ELR (cell line): ENCODE results near the gene FBXO30.

Experiments used
- DNase-seq: peaks from one replicate; pipeline ENCODE4 v3.0.0-alpha.2; 2015; ENCODE audit warnings: low read depth

The FBXO30 gene, protein sequence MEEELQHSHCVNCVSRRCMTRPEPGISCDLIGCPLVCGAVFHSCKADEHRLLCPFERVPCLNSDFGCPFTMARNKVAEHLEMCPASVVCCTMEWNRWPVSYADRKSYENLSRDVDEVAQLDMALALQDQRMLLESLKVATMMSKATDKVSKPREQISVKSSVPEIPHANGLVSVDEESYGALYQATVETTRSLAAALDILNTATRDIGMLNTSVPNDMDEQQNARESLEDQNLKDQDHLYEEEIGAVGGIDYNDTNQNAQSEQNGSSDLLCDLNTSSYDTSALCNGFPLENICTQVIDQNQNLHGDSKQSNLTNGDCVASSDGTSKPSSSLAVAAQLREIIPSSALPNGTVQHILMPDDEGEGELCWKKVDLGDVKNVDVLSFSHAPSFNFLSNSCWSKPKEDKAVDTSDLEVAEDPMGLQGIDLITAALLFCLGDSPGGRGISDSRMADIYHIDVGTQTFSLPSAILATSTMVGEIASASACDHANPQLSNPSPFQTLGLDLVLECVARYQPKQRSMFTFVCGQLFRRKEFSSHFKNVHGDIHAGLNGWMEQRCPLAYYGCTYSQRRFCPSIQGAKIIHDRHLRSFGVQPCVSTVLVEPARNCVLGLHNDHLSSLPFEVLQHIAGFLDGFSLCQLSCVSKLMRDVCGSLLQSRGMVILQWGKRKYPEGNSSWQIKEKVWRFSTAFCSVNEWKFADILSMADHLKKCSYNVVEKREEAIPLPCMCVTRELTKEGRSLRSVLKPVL

DNA sequence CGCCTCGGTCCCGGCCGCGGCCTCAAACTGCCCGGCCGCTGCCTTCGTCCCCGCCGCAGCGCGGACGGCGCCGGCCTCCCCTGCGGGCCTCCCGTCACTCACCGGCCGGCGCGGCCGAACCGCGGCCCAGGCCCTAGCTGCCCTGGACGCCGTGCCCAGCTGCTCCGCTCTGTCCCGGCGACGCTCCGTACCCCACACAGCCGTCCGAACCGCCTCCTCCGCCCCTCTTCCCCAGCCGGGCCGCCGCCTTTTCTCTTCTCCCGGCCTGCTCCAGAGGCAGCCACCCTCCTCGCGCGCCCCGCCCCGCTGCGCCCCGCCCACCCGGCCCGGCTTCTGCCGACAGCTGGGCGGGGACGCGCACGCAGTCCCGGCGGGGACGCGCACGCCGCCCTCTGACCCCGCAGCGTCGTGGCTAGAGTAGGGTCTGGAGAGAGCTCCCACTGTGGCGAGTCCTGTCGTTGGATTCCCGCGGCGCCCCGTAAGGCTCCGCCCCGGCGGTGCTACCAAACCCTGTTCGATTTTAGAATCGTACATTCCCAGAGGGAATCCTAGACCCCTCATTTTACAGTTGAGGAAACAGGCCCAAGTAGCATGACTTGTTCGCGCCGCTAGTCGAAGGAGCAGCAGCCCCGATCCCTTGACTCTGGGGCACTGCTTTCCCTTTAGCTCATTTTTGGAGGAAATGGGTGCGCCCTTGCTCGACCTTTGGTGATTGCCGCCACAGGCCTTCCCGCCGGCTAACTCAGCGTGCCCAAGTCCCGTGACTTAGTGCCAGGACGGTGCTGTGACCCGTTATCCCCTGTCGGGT is at the start of gene FBXO30:
Gene FBXO30, minus strand, starts transcription at position 295 of the 808 bp plus-strand sequence. CDS start 8,390 bp downstream, outside the sequence.
- peak; percentile 89 for DNase-seq

DNA sequence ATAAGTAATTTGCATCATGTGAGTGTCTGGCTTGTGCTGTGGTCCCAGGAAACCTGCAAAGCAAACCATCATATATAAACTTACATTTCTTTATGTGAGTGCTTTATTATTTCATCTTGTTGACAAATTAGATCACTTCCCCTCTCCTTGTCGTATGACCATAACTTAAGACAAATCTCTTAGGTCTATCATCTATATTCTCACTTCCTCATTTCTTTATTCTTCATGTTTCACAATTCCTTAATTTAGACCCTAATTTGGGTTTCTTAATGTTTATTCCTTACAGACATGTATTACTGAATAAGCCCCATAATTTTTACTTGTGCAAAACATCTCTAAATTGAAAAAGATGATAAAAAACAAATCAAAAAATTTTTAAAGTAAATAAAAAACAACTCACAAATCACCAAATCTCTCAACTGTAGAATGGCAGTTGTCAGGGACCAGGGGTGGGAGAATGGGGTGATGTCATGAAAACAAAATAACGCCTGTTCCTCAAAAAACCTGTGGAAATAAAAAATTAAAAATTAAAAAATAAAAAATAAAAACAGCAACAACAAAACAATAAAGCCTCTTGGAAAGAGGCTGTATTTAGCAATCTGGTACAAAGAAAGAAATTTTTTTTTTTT is 49.5 kb upstream of the FBXO30 start:
- no peak for DNase-seq

DNA sequence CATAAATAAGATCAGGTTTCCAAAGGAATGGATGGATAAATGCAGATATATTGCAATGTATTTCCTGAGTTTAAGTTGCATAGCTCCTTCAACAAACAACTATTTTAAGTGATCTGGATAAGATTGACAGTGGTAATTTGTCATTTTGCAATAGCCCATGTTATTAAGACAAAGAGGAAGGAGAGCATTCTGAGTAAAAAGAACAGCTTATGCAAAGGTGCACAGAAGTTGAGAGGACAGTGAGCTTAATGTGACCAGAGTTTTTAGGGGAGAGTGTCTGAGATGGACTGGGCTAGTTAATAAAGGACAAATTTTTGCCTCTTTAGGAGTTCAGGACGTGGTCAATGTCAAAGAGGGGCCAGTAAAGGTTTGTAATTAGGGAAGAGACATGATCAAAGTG is 48.8 kb upstream of the FBXO30 start:
- DNase-seq = no peak

DNA sequence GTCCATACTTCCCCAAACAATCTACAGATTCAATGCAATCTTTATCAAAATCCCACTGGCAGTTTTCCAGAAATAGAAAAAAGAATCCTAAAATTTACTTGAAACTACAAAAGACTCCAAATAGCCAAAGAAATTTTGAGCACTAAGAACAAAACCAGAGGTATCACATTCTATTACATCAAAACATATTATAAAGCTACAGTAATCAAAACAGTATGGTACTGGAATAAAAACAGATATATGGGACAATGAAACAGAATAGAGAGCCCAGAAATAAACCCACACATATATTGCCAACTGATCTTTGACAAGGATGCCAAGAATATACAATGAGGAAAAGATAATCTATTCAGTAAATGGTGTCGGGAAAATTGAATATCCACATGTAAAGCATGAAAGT is 46.0 kb upstream of the FBXO30 start:
- no peak for DNase-seq

DNA sequence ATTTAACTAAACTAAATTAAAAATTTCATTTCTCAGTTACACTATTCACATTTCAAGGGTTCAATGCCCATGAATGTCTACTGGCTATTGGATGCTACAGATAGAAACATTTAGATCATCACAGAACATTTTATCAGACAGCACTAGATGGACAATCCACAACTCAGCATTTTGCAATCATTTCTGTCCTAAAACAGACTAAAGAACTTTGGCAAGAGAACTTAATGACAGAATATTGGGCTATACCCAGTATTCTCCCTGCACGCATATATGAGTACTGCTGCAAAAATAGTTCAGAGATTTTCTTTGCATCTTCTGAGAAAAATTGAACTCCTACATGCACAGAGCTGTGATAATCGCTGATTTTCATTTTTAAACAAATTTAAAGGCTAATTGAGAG is 36.1 kb upstream of the FBXO30 start:
- no peak for DNase-seq

DNA sequence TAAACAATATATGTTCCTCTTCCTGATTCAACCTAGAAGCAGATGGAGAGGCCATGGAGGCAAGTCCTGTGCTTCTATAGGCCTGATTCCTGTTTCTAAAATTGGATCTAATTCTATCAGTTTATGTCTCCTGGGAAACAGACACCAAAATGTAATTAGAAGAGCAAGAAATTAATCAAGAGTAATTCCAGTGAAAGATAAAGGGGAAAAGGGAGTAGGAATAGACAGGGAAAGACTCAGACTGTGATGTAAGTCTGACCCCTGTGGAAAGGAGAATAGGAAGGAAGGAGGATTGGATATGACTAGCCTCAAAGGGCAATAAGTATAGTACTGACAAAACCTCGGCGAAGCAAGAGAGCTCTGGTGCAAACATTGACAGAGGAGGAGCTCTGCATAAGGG is 33.9 kb upstream of the FBXO30 start:
- DNase-seq = no peak

DNA sequence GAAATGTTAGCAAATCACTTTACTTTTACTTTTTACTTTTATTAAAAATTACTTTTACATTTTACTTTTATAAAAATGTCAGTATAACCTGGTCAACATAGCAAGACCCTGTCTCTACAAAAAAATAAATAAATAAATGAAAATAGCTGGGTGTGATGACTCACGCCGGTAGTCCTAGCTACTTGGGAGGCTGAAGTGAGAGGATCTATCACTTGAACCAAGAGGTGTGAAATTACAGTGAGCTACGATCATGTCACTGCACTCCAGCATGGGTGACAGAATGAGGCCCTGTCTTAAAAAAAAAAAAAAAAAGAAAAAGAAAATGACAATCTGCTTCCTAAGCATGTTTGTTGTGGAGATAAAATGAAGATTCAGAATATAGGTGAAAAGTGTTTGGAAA is 31.0 kb upstream of the FBXO30 start:
- DNase-seq = no peak

DNA sequence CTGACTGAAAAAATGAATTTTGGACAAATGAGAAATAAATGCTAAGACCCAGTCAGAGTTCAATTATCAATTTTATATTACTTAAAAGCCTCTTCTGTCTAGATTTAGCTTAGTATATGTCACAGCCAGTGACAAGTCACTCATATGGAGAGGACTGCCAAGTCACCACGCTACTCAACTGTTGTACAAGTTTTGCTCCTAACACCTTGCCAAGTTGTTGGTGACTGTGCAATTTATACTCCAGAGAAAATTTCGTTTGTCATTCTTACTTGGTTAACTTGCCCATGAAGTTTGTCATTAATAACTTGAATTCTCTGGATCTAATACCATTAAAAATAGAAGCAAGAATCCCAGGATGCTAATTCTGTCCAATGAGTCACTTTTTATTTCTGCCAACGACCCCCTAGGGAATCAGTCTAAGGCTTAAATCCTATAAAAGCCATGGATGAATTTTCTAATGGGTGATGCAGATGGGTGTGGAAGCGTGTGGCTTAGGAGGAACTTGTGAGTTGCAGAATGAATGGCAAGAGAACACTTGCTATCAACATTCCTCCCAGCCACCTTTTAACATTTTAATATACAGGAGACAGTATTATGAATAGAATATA is 30.4 kb upstream of the FBXO30 start:
- DNase-seq = no peak

DNA sequence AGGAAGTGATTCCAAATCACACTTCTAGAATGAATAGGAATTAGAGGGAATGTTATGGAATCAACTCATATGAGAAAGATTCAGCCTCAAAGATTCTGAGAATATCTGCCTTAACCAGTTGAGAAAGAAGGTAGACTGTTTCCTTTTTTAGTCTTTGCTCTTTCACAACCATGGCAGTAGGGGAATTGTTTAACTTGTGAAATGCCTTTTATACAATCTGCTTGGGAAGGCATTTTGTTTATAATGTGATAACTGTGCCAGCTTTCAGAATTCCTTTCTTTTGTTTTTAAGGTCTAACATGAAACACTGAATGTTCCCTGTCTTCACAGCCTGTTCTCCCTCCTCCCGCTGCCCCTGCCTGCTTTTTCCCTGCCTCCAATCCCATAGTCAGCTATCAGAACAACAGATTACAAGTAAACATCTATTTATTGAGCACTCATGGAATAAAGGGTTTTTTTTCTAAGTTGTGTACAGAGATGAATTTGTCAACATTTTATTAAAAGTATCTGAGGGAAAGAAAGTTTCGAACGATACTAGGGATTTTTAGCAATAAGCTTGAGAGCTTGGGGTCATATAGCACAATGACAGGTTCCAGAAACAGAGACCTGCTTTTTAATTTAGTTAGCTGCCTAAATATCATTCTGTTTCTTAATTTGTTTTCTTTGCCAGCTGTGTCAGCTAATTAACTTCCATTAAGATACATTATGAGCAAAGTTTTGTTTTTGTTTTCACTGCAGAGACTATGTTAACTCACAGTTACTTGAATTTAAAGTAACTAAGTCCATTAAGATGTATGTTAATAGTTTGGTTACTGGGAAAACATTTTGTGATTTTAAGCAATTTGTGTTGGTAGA is 28.3 kb upstream of the FBXO30 start:
- DNase-seq = no peak

DNA sequence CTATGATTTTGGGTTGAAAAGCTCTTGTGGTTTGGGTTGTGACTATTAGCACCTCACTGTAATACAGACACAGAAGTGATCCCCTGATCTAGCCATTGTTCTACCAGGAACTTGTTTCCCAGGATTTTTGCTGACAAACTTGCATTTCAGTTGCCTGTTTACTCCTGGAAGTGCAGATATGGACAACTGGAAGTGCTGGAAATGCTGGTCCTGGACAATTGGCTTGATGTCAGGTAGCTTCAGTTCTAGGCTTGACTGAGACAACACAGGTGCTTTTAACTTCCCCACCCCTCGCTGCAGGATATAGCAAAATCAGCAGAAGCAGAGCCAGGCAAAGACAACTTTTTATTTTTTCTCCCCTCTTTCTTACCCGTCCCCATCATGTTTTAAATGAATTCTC is 27.1 kb upstream of the FBXO30 start:
- DNase-seq = no peak

DNA sequence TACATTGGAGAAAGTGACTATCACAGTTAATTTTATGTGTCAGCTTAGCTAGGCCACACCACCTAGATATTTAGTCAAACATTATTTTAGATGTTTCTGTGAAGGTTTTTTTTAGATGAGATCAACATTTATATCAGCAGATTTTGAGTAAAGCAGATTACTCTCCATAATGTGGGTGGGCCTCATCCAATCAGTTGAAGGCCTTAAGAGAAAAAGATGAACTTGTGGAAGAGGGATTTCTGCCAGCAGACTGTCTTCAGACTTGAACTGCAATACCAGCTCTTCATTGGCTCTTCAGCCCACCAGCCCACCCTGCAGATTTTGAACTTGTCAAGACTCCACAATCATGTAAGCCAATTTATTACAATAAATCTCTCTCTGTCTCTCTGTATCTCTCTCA is 25.1 kb upstream of the FBXO30 start:
- no peak for DNase-seq

DNA sequence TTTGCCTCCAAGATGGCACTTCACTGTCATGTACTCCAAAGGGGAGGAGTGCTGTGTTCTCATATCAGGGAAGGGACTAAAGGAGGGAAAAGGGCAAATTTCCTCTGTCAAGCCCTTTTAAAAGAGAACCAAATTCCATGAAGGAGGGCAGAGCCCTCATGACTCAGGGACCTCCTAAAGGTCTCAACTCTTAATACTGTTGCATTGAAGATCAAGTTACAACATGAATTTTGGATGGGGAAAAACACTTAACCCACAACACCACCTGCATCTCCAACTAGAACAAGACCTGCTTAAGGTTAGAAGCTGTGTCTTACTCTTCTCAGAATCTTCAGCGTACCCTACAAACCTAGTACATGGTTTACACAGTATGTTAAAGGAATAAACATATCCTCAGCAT is 23.7 kb upstream of the FBXO30 start:
- no peak for DNase-seq

DNA sequence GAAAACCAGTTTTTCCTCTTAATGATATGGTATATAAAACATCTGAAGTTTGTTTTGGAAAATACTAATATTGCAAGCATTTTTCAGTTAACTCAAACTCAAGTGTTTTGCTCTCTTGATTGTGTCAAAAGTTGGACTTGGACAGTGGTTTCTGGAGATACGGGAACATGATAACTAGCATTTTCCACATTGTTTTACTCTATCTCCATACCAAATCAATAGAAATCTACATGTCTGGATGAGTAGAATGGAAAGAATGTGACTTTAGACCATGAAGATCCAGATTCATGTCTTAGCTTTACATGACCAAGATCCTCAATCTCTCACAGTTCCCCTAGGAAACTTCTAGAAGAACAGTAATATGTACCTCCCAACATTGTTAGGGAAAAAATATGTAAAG is 22.2 kb upstream of the FBXO30 start:
- peak; percentile 44 for DNase-seq

DNA sequence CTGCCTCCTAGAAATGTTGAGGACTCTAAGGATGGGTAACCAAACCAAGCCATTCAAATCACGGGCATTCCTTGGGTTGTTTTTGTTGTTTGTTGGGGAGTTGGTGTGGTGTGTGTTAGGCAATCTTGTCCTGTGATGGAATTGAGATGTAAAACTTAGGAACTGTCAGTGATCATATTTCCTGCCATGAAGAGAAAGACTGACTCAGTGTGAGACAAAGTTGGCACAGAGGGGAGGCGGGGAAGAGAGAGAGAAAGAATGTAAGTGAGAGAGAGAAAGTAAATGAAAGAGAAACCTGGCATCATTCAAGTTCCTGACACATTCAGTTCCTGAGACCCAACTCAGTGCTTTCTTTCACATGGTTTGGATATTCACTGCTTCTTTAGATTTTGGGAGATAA is 21.6 kb upstream of the FBXO30 start:
- DNase-seq = peak; percentile 77

DNA sequence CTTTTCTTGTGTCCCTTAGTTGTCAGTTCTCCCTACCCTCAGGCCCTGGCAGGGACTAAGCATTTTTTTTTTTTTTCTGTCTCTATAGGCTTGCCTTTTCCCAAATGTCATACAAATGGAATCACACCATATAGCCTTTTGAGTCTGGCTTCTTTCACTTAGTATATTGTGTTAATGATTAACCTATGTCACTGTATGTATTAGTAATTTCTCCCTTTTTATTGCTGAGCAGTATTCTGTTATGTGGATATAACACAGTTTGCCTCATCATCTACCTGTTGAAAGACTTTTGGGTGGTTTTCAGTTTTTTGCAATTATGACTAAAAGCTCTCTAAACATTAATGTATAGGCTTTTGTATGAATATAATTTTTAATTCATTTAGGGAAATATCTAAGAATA is 16.0 kb upstream of the FBXO30 start:
- no peak for DNase-seq

DNA sequence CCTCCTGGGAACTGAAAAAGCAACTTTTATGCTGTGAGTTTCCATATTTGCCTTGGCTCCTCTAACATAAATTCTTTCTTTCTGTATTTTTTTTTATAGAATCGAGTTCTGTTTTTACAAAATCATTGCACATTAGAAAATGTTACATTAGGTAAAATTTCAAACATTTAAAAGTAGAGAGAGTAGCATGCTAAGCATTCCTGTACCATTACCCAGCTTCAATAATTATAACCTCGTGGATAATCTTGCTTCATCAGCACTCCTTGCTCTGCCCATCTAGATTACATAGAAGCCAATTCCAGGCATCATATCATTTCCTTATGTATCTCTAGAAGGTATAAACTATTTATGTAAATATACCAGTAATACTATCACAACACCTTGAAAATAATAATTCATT is 15.4 kb upstream of the FBXO30 start:
- no peak for DNase-seq

DNA sequence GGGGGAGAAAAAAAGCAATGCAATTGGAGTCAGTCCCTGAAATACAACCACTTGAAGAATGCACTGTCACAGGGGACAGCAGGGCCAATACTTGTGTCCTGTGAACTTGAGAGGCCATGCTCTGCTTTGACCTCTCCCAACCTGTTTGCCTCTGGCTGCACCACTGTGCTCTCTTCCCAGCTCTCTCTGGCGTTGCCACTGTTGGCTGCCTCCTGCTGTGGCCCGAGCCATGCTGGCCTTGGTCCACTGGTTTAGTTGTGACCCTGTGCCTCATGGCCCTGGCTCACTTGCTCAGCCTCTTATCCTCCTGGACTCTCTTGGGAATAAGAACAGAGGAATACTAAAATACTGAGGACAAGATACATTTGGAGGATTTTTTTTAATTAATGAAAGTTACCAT is 14.5 kb upstream of the FBXO30 start:
- DNase-seq = no peak

DNA sequence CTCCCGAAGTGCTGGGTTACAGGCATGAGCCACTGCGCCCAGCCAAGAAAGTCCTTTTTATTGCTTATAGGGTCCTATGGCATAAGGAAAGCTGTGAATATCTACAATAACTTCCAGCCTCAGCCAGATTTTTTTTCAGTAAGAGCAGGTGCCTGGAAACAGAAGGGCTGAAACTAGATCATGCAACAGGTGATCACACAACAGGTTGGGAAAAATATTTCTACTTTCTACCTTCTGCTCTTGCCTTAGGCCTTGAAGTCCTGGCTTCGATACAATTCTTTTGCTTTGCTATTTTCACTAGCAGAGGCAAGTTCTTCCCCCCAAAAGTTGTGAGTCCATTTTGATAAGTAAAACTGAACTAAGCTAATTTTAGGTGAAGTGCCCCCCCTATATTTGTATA is 9.7 kb upstream of the FBXO30 start:
- no peak for DNase-seq

DNA sequence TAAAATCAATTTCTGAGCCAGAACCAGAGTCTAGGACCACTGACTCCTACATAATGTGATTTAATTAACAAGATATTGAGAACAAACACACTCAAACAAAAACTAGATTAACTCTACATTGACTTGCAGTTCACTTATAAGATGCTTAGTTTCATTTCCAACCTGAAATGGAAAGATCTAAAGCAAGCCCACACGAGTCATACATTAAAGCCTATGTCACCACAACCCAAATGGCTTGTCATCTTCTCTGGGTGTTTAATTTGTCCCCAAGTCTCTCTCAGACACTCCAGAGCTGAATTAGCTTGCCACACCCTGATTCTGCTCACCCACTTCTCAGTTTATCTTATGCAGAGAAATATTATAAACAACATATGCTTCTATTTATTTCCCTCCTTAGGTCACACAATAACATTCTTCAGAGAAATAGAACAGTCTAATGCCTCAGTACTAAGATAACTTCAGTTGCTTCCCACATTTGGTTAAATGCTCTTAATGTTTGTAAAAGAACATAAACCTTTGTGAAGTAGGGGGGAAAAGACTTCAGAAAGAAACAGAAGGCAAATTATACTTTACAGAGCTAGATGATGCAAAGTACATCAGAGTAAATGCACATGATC is 8.8 kb upstream of the FBXO30 start:
- DNase-seq = no peak

DNA sequence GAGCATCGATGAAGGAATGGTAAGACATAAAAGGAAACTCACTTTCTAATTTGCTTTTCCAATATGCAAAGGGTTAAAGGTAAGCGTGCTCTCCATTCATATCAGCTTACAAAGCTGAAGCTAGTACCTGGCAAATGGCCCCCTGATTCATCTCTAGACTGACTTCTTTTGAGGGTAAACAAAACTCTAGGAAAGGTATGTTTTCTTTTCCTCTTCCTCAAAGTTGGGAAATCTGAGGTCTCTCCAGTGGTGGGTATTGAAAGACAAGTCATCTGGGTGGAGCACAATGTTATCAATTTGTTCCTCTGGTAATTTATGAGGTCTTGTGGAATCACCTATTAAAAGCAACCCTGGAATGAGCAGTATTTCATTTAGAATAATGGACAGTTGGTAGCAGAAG is 7.9 kb upstream of the FBXO30 start:
- no peak for DNase-seq
